HL-60 (cell line): ENCODE measurements around the gene ANKRD63.

Source experiments
- DNase-seq, 2 experiments: peaks; one replicate each; pipeline ENCODE4 v3.0.0-alpha.2; 2010 to 2020; ENCODE audit warnings: low read depth in 1 of 2, low spot score in 1 of 2
- H3K27ac ChIP-seq: fragments of 250-450 bp; sonication (Bioruptor Pico); replicated peaks from 2 replicates; pipeline ENCODE4 v1.5.1; 2020; ENCODE audit warnings: mild to moderate bottlenecking, moderate library complexity
- H3K27me3 ChIP-seq: fragments of 250-450 bp; sonication (Bioruptor Pico); 2 replicates; pipeline ENCODE4 v1.5.1; 2021; ENCODE audit warnings: mild to moderate bottlenecking, moderate library complexity; ENCODE audit not compliant: insufficient read depth, poor library complexity, severe bottlenecking
- H3K4me3 ChIP-seq: replicated peaks from 2 replicates; pipeline ENCODE4 v1.5.1; 2011; ENCODE audit warnings: mild to moderate bottlenecking, control low read depth, low read length; ENCODE audit not compliant: insufficient read depth
- CTCF ChIP-seq: IDR thresholded peaks from one replicate; pipeline ENCODE4 v1.5.1; 2011; ENCODE audit warnings: low read length, control low read depth, inconsistent platforms; ENCODE audit not compliant: insufficient read depth
- GABPA ChIP-seq: IDR thresholded peaks from 2 replicates; pipeline ENCODE4 v1.6.1; 2012; ENCODE audit warnings: low read depth
- POLR2AphosphoS5 ChIP-seq: IDR thresholded peaks from 2 replicates; pipeline ENCODE4 v1.6.1; 2012; ENCODE audit warnings: low read depth
- SPI1 ChIP-seq: IDR thresholded peaks from 2 replicates; pipeline ENCODE4 v1.6.1; 2012; ENCODE audit warnings: low read depth, mild to moderate bottlenecking, borderline replicate concordance
- TF ChIP-seq, protein P1 (sequence below): IDR thresholded peaks from 2 replicates; pipeline ENCODE4 v1.6.1; 2012; ENCODE audit warnings: low read depth; ENCODE audit not compliant: insufficient replicate concordance

ANKRD63 gene

GRCh38 chr15:40235201-40235885 lies 47.5 kb downstream of the ANKRD63 start:
- Histone ChIP-seq H3K4me3 (no peak overlapping the region), H3K27ac (peak overlapping the region; percentile 47), H3K27me3 (peaks cover 7% of the 10 kb centered on the region)
- peak in 1 of 2 experiments; percentile 61 for DNase-seq
- TF ChIP-seq SPI1 = peak; percentile 99
- TF ChIP-seq, protein P1, sequence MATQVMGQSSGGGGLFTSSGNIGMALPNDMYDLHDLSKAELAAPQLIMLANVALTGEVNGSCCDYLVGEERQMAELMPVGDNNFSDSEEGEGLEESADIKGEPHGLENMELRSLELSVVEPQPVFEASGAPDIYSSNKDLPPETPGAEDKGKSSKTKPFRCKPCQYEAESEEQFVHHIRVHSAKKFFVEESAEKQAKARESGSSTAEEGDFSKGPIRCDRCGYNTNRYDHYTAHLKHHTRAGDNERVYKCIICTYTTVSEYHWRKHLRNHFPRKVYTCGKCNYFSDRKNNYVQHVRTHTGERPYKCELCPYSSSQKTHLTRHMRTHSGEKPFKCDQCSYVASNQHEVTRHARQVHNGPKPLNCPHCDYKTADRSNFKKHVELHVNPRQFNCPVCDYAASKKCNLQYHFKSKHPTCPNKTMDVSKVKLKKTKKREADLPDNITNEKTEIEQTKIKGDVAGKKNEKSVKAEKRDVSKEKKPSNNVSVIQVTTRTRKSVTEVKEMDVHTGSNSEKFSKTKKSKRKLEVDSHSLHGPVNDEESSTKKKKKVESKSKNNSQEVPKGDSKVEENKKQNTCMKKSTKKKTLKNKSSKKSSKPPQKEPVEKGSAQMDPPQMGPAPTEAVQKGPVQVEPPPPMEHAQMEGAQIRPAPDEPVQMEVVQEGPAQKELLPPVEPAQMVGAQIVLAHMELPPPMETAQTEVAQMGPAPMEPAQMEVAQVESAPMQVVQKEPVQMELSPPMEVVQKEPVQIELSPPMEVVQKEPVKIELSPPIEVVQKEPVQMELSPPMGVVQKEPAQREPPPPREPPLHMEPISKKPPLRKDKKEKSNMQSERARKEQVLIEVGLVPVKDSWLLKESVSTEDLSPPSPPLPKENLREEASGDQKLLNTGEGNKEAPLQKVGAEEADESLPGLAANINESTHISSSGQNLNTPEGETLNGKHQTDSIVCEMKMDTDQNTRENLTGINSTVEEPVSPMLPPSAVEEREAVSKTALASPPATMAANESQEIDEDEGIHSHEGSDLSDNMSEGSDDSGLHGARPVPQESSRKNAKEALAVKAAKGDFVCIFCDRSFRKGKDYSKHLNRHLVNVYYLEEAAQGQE = no peak

DNA sequence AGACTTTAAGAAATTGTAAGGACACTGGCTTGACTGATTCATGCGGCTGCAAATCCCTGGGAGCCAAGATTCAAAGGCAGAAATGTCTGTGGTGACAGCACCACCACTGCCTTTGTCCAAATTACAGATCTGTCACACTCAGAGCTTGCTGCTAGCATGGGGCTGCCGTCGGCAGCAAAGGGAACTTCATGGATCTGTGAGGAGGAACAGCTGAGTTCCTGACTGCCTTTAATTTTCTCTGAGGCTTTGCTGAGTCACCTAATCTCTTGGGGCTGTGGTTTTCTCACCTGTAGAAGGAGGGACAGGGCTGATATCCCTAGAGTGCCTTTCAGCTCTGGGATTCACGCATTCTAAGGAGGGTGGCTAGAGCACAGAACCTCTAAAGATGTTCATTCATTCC lies 48.1 kb downstream of the ANKRD63 start:
- peaks cover 7% of the 10 kb centered on the region for H3K27me3 ChIP-seq
- H3K27ac ChIP-seq = peak overlapping the region; percentile 47
- DNase-seq = peak; percentile 39 to 51
- no peak overlapping the region for H3K4me3 ChIP-seq
- TF ChIP-seq CTCF (no peak), POLR2AphosphoS5 (no peak), GABPA (no peak), SPI1 (no peak)
- TF ChIP-seq, protein P1 = no peak

GRCh38 chr15:40233727-40234577 lies 48.9 kb downstream of the ANKRD63 start:
- no peak overlapping the region for H3K4me3 ChIP-seq
- TF ChIP-seq POLR2AphosphoS5 (no peak), SPI1 (no peak)
- TF ChIP-seq, protein P1 = no peak
- no peak overlapping the region for H3K27ac ChIP-seq
- DNase-seq = no peak
- H3K27me3 ChIP-seq = no peaks in the 10 kb centered on the region

DNA sequence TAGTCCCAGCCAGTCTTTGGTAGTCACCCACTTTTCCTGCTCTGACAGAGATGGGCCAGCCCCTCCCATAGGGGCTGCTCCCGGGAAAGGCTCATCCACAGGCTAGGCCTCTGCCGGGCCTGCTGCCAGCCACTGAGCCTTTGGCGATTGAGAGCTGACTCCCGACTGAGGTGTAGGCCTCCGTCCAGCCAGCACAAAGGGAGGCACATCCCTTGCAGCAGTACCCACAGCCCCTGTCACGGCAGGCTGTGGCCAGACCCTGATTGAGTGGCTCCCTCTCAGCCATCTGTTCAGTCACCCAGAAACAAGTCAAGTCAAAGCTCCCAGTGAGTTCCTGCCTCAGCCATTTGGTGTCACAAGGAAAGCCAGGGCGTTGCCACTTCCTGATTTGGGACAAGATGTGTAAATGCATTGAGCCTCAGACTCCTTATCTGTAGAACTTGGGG lies 50.2 kb downstream of the ANKRD63 start:
- peak in 1 of 2 experiments; percentile 37 for DNase-seq
- no peak overlapping the region for H3K27ac ChIP-seq
- H3K4me3 ChIP-seq = no peak overlapping the region
- no peaks in the 10 kb centered on the region for H3K27me3 ChIP-seq
- TF ChIP-seq CTCF (no peak), SPI1 (peak; percentile 69; the same call in 1 of the 2 replicates)
